ENCODE data around the gene RHEB.

RHEB gene

DNA sequence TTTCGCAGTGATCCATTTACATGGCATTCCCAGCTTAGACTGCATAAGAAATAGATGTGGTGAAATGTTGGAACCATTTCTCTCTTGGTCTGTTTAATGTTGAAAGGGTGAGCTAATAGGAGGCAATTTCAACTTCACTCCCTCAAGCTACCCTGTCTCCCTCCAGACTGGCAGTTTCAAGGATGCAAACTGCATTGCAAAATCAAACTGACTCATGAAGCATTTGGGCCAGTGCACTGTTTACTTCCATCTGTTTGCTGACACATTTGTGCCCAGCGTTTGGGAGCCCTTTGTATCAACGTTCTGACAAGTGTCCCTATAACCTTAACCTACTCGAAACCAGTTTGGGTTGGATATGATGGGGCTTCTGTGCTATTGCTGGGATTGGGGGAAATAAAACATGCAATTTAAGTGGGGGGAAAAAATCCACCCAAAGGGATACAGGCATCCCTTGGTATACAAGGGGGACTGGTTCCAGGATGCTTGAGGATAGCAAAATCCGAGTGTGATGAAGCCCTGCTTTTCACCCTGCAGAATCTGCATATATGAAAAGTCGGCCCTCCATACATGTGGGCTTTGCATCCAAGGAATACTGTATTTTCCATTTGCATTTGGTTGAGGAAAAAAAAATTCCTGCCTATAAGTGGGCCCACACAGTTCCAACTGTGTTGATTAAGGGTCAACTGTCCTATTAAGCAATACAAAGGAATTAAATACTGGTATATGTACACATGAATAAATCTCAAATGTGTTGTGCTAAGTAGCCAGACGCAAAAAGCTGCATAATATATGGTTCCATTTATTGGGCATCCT, 15.6 kb downstream of the RHEB start:
- DNase-seq (ENCODE audit: low read depth) = peak; percentile 53

DNA sequence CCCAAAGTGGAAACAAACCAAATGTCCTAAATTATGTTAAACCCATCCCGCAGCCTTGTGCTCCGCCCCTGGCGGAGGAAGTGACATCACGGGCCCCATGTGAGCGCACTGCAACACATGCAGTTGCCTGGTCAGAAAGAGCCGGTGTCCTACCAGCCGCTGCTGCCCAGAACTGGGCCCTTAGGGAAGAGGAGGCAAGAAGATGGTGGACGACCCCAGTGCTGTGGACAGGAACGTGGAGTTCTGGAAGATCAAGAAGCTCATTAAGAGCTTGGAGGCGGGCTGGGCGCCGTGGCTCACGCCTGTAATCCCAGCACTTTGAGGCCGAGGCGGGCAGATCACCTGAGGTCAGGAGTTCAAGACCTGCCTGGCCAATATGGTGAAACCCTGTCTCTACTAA, 18.0 kb downstream of the RHEB start:
- DNase-seq (ENCODE audit: low read depth) = no peak

GRCh38 chr7:151498495-151498894, 21.2 kb downstream of the RHEB start:
- DNase-seq (ENCODE audit: low read depth) = no peak

- no peak for DNase-seq (ENCODE audit: low read depth)
Measured at GRCh38 chr7:151497306-151497871, 22.3 kb downstream of the RHEB start.

DNA sequence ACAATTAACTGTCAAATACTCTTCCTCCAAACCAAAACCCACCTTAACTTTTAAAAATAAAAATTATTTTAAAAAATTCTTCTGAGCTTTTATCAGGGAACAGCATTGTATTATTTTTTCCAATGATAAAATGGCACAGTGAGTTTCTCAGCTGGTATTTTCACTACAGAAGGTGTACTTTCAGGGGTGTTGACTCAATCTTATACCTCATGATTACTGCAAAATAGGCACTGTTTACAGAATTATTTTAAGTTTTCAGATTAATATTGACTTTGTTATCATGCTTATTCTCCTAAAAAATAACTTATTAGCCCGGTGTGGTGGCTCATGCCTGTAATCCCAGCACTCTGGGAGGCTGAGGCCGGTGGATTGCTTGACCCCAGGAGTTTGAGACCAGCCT, 24.3 kb downstream of the RHEB start:
- DNase-seq (ENCODE audit: low read depth) = no peak

DNA sequence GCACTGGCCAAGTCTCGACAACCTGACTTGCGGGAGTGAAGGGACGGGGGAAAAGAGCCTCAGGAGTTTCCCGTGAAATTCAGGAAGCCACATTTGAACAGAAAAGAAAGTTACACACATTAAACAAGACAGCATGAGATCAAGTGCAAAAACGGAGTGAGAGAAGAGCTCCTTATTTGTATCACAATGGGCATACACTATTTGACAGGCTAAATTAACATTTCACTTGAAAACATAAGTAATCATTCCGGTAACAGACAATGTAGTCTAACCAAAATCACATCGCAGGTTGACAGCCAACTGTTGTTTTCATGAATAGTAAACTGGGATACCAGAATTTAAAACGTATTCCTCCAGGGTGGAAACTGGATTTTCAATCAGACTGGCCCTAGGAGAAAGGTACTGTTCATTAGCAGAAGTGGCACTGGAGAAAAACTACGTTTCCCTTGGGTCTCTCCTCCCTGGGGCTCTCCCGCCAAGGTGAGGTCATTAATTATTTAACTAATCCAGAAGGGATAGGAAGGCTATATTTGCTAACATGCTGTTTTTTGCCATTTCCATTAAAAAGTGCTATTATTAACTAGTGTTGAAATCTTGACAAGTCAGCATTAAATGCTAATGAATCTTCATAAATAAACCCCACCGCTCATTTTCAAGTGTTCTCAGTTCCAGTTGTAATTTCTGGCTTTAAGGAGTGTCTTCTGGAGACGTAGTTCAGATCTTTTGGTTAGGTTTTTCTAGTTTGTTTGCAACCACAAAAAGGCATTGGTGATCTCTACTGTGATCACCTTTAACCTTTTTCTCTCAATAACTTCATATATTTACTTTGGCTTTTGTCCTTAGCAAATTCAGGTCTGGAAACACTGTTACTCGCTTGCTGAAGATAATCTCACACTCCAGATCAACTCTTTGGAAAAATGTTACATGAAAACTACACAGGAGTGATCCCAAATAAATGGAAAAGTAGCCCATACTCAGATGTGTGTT, 25.1 kb downstream of the RHEB start:
- no peak for DNase-seq (ENCODE audit: low read depth)

- DNase-seq (ENCODE audit: low read depth) = no peak
Measured at GRCh38 chr7:151493083-151493482, 26.6 kb downstream of the RHEB start.

DNA sequence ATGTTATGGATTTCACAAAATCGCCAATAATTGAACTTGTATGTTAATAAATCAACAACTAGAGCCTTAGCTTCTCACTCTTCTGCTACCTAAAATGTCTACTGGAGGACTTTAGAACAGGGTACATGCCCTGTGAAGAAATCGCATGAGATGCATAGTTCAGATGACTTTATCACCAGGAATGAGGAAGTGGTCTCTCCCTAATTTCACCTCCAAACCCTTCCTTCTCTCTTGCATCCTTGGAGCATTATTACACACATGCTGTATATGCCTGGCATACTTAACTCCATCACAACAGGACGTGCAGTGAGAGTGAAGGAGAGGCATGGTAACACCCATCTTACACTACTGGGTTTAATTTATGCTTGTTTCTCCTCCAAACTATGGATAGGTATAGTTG, 27.8 kb downstream of the RHEB start:
- DNase-seq (ENCODE audit: low read depth) = peak; percentile 86

DNA sequence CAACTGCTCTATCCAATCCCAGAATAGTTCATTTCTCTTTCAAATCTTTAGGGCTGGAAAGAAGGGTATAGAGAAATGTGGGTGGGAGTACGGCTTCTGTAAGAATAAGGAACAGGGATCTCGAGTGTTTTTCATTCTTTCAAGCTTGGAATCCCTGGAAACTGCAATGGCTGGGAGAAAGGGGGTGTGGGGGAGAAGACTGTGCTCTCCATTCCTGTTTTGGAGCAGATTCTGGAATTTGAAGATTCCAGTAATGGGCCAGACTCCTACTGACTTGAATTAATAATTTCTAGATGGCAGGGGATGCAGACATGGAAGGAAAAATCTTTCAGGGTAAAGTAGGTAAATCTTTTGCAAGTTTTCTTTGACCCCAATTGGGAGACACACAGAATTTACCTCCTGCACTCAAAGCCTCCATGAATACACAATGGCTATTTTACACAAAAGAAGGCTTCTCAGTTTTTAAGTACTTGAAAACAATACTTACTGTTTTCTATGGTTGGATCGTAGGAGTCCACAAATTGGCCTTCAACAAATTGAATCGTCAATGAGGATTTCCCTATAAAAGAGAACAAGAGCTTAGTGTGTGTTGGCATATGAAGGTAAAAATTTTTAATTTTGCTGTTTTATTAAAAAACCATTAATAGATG, 29.1 kb downstream of the RHEB start:
- no peak for DNase-seq (ENCODE audit: low read depth)

DNA sequence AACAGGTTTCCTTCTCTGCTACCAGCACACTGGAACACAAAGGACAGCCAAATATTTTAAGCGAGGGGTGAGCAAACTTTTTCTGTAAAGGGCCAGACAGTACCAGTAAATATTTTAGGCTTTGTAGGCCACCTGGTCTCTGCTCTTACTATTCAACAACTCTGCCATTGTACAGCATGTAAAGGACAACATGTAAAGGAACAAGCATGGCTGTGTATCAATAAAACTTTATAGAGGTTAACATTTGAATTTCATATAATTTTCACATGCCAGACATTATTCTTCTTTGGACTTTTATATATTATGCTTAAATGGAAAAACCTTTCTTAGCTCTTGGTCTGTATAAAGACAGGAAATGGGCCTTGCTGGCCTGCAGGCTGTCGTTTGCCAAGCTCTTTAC, 30.2 kb downstream of the RHEB start:
- DNase-seq (ENCODE audit: low read depth) = no peak

DNA sequence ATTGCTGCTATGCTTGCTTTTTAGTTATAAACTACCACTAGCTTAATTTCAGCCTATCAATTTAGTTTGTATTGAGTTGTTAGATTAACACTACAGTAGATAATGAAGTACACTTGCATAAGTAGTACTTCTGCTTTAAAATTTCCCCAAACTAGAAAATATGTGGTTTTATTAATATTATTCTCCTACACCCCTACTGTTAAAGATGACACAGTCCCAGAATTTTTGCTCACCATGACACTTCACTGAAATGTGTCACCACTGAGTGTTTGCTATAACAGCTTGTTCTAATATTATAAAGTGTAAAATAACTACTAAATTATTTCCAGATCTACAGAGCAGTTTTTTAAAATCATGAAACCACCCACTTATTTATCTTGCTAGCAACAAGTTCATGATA, 31.6 kb downstream of the RHEB start:
- DNase-seq (ENCODE audit: low read depth) = no peak

DNA sequence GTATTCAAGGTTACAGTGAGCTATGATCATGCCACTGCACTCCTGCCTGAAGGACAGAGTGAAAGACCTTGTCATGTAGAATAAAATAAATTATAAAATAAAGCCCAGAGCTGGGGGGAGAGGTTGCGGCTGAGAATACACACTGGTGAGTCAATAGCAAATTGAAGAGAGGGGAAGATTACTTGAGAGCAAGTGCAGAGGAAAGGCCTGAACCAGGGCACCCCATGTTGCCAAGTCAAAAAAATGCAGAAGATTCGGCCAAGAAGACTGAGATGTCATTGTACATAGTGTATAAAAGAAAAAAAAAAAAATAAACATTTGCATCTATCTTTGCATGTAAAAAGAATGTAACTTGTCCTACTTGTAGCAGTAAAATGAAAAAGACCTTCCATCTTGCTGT, 32.5 kb downstream of the RHEB start:
- DNase-seq (ENCODE audit: low read depth) = no peak

DNA sequence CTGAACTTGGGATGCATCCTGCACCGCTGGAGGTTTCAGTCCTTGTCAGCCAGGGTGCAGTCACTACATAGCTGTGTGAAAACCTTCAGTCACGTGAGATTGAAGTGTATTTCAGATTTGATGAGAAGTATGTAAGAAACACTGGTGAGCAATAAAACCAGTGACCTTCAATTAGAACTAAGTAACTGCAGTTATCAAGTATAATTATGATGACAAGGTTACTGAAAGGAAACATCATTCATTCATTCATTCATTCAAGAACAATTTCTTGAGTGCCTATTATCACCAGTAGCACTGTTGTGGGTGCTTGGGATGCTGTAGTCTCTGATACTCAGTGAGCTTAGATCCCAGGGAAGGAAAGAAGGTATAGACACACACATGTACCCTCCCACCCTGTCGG, 33.6 kb downstream of the RHEB start:
- no peak for DNase-seq (ENCODE audit: low read depth)

GRCh38 chr7:151484971-151485707, 34.6 kb downstream of the RHEB start:
- DNase-seq (ENCODE audit: low read depth) = peak; percentile 24

DNA sequence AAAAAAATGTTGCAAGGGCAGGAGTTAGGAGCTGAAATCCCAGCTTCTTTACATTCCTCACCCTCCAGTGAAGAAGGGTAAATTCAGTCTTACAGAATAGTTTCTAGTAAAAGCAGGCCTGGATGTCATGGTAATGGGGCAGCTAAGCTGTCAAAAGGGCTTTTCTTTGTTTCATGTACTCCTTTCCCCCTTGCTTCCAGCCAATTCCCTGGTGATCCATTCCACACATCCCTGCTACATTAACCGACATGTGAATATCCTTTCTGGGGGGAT, 36.0 kb downstream of the RHEB start:
- DNase-seq (ENCODE audit: low read depth) = no peak

DNA sequence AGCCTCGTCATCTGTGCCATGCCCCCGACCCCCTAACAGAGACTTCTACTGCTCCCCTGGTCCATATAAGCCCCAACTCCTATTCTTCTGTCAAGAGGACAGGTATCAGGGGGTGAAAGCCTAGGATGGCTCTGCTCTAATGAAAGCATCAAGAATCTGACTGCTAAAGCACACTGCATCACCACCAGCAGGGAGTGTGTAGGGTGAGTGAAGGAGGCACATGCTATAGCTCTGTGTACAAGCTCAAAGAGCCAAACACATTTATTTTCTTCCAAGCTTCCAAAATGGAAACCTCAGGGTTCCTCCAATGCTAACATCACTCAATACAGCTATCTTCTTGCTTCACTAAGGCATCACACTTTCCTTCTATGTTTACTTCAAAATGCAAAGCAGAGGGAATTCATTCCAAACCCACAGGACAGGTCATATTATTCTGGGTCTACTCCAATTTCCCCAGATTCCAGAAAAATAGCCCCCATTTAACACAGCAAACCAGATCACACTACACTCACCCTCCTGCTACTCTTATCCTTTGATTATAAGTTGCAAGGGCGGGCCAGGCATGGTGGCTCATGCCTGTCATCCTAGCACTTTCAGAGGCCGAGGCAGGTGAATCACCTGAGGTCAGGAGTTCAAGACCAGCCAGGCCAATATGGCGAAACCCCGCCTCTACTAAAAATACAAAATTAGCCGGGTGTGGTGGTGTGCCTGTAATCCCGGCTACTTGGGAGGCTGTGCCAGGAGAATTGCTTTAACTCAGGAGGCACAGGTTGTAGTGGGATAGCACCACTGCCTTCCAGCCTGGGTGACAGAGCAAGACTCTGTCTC, 36.6 kb downstream of the RHEB start:
- no peak for DNase-seq (ENCODE audit: low read depth)

- no peak for DNase-seq (ENCODE audit: low read depth)
Measured at GRCh38 chr7:151481650-151482505, 37.8 kb downstream of the RHEB start.

GRCh38 chr7:151477867-151478266, 41.8 kb downstream of the RHEB start:
- DNase-seq (ENCODE audit: low read depth) = no peak

DNA sequence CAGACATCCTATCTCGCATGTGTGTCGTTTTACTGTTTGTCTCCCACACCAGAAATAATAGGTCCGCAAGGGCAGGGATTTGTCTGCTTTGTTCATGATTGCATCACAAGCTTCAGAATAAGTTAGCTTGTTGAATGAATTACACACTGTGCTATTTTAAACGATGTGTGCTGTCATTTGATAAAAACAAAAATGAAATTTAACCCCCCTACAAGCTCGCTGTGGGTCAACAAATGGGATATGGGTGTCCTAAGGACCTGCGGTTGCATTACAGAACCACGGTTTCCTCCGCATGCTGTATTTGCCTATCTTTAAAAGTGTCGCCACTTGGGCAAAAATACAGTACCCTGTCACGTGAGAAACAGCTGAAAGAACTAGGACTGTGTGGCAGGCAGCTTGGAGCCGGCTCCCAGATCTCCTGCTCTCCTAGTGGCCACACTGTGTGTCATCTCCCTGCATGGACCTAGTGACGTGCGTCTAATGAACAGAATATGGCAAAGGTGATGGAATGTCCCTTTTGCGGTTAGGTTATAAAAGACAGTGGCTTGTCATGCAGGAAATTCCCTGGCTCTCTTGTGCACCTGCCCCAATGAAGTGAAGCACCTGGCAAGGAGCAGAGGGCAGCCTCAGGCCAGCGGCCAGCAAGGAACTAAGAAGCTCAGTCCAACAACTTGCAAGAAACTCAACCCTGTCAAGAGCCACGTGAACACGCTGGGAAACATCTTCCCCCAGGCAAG, 46.9 kb downstream of the RHEB start:
- DNase-seq (ENCODE audit: low read depth) = no peak

Measured in HS-5 (cell line).